Spleen (tissue), 7 donors: ENCODE measurements around the gene MIS18BP1.

Experiments used
- POLR2A ChIP-seq, 3 donors: fragments of 450-650 bp; IDR thresholded peaks; one replicate each; pipeline ENCODE4 v1.5.1; 2017; ENCODE audit warnings: antibody characterized with exemption in 3 of 3, mild to moderate bottlenecking in 1 of 3
- TF ChIP-seq, protein P1 (sequence below), 11 experiments: fragments of 200-600 bp in 7 of 11; fragments of 450-650 bp in 4 of 11; sonication (generic) in 4 of 11; IDR thresholded peaks in 8 of 11; conservative IDR thresholded peaks in 3 of 11; 1 replicate in 7 of 11; 2 replicates in 4 of 11; pipeline versions ENCODE4 v1.4.0 to v1.8.0; 2016 to 2021; ENCODE audit warnings: antibody characterized with exemption in 11 of 11, inconsistent platforms in 4 of 11, mild to moderate bottlenecking in 1 of 11
- donor health status: DM: no; HTN: no; CAD: no; lungs with moderate emphysema.
- donor health status: DM: no; HTN: no; CAD: no.
- donor health status: DM: no; HTN: no; CAD: no.

DNA sequence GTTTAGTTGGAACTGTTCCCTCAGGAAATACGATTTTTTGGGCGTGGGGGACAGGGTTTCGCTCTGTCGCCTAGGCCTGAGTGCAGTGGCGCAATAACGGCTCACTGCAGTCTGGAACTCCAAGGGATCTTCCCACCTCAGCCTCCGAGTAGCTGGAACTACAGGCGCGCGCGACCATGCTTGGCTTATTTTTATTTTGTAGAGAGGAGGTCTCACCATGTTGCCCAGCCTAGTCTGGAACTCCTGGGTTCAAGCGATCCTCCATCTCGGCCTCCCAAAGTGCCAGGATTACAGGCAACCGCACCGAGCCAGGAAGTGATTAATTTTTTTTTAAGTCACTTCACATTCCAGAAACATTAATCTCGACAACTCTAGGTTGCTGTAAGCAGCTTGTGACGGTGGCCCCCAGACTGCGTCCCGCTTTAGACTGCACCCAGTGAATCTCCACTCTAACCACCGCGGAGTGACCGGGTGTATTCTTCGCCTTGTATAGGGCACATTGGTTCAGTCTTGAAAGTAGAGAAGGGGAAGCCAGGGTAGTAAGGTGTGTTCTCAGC, 830 bp upstream of the MIS18BP1 start:
- TF ChIP-seq POLR2A (IDR thresholded peaks at IDR 0.05) = no peak
- TF ChIP-seq, protein P1, sequence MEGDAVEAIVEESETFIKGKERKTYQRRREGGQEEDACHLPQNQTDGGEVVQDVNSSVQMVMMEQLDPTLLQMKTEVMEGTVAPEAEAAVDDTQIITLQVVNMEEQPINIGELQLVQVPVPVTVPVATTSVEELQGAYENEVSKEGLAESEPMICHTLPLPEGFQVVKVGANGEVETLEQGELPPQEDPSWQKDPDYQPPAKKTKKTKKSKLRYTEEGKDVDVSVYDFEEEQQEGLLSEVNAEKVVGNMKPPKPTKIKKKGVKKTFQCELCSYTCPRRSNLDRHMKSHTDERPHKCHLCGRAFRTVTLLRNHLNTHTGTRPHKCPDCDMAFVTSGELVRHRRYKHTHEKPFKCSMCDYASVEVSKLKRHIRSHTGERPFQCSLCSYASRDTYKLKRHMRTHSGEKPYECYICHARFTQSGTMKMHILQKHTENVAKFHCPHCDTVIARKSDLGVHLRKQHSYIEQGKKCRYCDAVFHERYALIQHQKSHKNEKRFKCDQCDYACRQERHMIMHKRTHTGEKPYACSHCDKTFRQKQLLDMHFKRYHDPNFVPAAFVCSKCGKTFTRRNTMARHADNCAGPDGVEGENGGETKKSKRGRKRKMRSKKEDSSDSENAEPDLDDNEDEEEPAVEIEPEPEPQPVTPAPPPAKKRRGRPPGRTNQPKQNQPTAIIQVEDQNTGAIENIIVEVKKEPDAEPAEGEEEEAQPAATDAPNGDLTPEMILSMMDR (IDR thresholded peaks at IDR 0.05 in 8 of 11, conservative IDR thresholded peaks at IDR 0.05 in 3 of 11) = no peak
